Thoracic aorta (tissue), 2 donors: ENCODE results near the gene HLA-DMB. TPM values are rescaled to one million over a fixed set of nuclear protein-coding genes. Genes with fewer than 3 reads are reported as not detected.
A peak's percentile ranks its signal among the peaks of the same experiment; 100 is the strongest.

ENCODE experiments used
- ATAC-seq: fragments of 150-250 bp; one replicate; pipeline ENCODE4 v1.8.0; 2017; ENCODE audit warnings: low read depth; ENCODE audit not compliant: insufficient number of reproducible peaks, low FRiP score
- DNase-seq: peaks from one replicate; pipeline ENCODE4 v3.0.0-alpha.2; 2020; ENCODE audit warnings: low spot score
- H3K27ac ChIP-seq, 2 donors: fragments of 200-600 bp; sonication (generic); 1 replicate in 1 of 2; 2 replicates in 1 of 2; pipeline ENCODE4 v1.5.1; 2016; ENCODE audit warnings: mild to moderate bottlenecking in 2 of 2, moderate library complexity in 2 of 2
- H3K27me3 ChIP-seq: fragments of 200-600 bp; sonication (generic); replicated peaks from 2 replicates; pipeline ENCODE4 v1.6.0; 2016; ENCODE audit warnings: mild to moderate bottlenecking; ENCODE audit not compliant: insufficient read depth
- H3K36me3 ChIP-seq: fragments of 200-600 bp; sonication (generic); one replicate; pipeline ENCODE4 v1.5.1; 2016
- H3K4me1 ChIP-seq, 2 donors: fragments of 200-600 bp; sonication (generic); 1 replicate in 1 of 2; 2 replicates in 1 of 2; pipeline versions ENCODE4 v1.5.1 to v1.6.0; 2016; ENCODE audit warnings: low read depth in 2 of 2, mild to moderate bottlenecking in 1 of 2; ENCODE audit not compliant: control insufficient read depth in 1 of 2
- H3K4me3 ChIP-seq: fragments of 200-600 bp; sonication (generic); 2 replicates; pipeline ENCODE4 v1.5.1; 2016; ENCODE audit warnings: mild to moderate bottlenecking
- H3K9me3 ChIP-seq: fragments of 200-600 bp; sonication (generic); 2 replicates; pipeline ENCODE4 v1.5.1; 2016
- CTCF ChIP-seq: fragments of 200-600 bp; sonication (generic); IDR thresholded peaks from one replicate; pipeline ENCODE4 v1.5.1; 2019; ENCODE audit warnings: antibody characterized with exemption
- total RNA-seq, 2 donors: library from RNA; depleted of rRNA; stranded (reverse); fragments of >200 nt; gene quantifications; one replicate each; pipeline versions ENCODE4 v1.1.0 to v1.2.3, GENCODE V29; 2016

The HLA-DMB gene
- total RNA-seq, 2 donors from 2014 or later, result 13.5 to 34.4 TPM

GRCh38 chr6:32956176-32956575 is 15.3 kb upstream of the HLA-DMB start:
- TF ChIP-seq CTCF, result no peak

GRCh38 chr6:32954986-32955802 is 14.4 kb upstream of the HLA-DMB start:
- ATAC-seq (no peak), DNase-seq (no peak)
- H3K9me3 ChIP-seq, result no peaks in the 10 kb centered on the region
- no peaks in the 10 kb centered on the region for H3K4me1 ChIP-seq
- H3K27ac ChIP-seq, result no peak overlapping the region
- no peaks in the 10 kb centered on the region for H3K27me3 ChIP-seq
- no peak overlapping the region for H3K4me3 ChIP-seq
- no peaks in the 10 kb centered on the region for H3K36me3 ChIP-seq
- TF ChIP-seq CTCF, result no peak

More at GRCh38 chr6:32956176-32956575, 15.3 kb upstream of the HLA-DMB start:
- Histone ChIP-seq H3K27me3 (no peaks in the 10 kb centered on the region), H3K27ac (no peak overlapping the region), H3K4me1 (no peaks in the 10 kb centered on the region), H3K4me3 (no peak overlapping the region), H3K9me3 (no peaks in the 10 kb centered on the region), H3K36me3 (no peaks in the 10 kb centered on the region)
- ATAC-seq, result no peak
- no peak for DNase-seq

- Histone ChIP-seq H3K36me3 (no peaks in the 10 kb centered on the region), H3K4me3 (no peak overlapping the region), H3K27me3 (no peaks in the 10 kb centered on the region), H3K4me1 (no peaks in the 10 kb centered on the region), H3K9me3 (no peaks in the 10 kb centered on the region), H3K27ac (no peak overlapping the region)
- ATAC-seq (no peak), DNase-seq (no peak)
- TF ChIP-seq CTCF, result no peak
Observed at GRCh38 chr6:32954267-32954666, 13.4 kb upstream of the HLA-DMB start.

GRCh38 chr6:32953775-32954174 is 12.9 kb upstream of the HLA-DMB start:
- no peaks in the 10 kb centered on the region for H3K4me1 ChIP-seq
- H3K4me3 ChIP-seq, result no peak overlapping the region
- H3K9me3 ChIP-seq, result no peaks in the 10 kb centered on the region
- no peaks in the 10 kb centered on the region for H3K27me3 ChIP-seq
- DNase-seq (no peak), ATAC-seq (no peak)
- peak overlapping the region in 1 of 2 donors; percentile 3 for H3K27ac ChIP-seq
- no peaks in the 10 kb centered on the region for H3K36me3 ChIP-seq
- no peak for TF ChIP-seq CTCF

GRCh38 chr6:32952817-32953739 is 12.2 kb upstream of the HLA-DMB start, which contains the start of gene HLA-DMA:
Gene HLA-DMA, minus strand, starts transcription at chr6:32953097. Its CDS starts 61 bp downstream, at chr6:32953036.
- Histone ChIP-seq H3K9me3 (no peaks in the 10 kb centered on the region), H3K4me1 (no peaks in the 10 kb centered on the region), H3K4me3 (peak within 1 kb of the TSS; percentile 41), H3K36me3 (no peaks in the 10 kb centered on the region), H3K27me3 (no peaks in the 10 kb centered on the region), H3K27ac (peak within 1 kb of the TSS; percentile 48 to 62)
- ATAC-seq (peak; percentile 100), DNase-seq (peak; percentile 65)
- peak; percentile 72 for TF ChIP-seq CTCF
